HL-60/S4 treated with retinoic acid at 250 ng/mL for 4 days and 3 days (cell line): ENCODE results near the gene ACTA2.

Experiments used
- in situ Hi-C: fragments of 300-500 bp; cut with MboI; formaldehyde crosslinking; loops from 2 replicates; pipeline ENCODE4 v1.7.0; 2022; ENCODE audit warnings: low sequenced_read_pairs

ACTA2 gene

GRCh38 chr10:88923520-88923919 is 29.1 kb downstream of the ACTA2 start:
- in situ Hi-C loops = no loop called here

- in situ Hi-C loops = no loop called here
Measured at GRCh38 chr10:88922041-88922440, 30.5 kb downstream of the ACTA2 start.

GRCh38 chr10:88920986-88921593 is 31.5 kb downstream of the ACTA2 start:
- in situ Hi-C loops = no loop called here

GRCh38 chr10:88920198-88920597 is 32.4 kb downstream of the ACTA2 start:
- in situ Hi-C loops = no loop called here

GRCh38 chr10:88919041-88919440 is 33.5 kb downstream of the ACTA2 start:
- in situ Hi-C loops = no loop called here

GRCh38 chr10:88918191-88918905 is 34.2 kb downstream of the ACTA2 start:
- in situ Hi-C loops = no loop called here

GRCh38 chr10:88916986-88917385 is 35.6 kb downstream of the ACTA2 start:
- in situ Hi-C loops = no loop called here

- in situ Hi-C loops = no loop called here
Measured at GRCh38 chr10:88916231-88916630, 36.3 kb downstream of the ACTA2 start.

- in situ Hi-C loops = no loop called here
Measured at GRCh38 chr10:88915781-88916180, 36.8 kb downstream of the ACTA2 start.

- in situ Hi-C loops = no loop called here
Measured at GRCh38 chr10:88913788-88914187, 38.8 kb downstream of the ACTA2 start.

GRCh38 chr10:88913127-88913526 is 39.4 kb downstream of the ACTA2 start:
- in situ Hi-C loops = no loop called here

GRCh38 chr10:88911851-88912250 is 40.7 kb downstream of the ACTA2 start:
- in situ Hi-C loops = no loop called here

GRCh38 chr10:88911116-88911515 is 41.5 kb downstream of the ACTA2 start:
- in situ Hi-C loops = no loop called here

- in situ Hi-C loops = no loop called here
Measured at GRCh38 chr10:88908194-88908593, 44.4 kb downstream of the ACTA2 start.

GRCh38 chr10:88906921-88907320 is 45.7 kb downstream of the ACTA2 start:
- in situ Hi-C loops = no loop called here

- in situ Hi-C loops = no loop called here
Measured at GRCh38 chr10:88903715-88904114, 48.9 kb downstream of the ACTA2 start.

GRCh38 chr10:88901984-88902789 is 50.4 kb downstream of the ACTA2 start:
- in situ Hi-C loops = no loop called here

- in situ Hi-C loops = no loop called here
Measured at GRCh38 chr10:88901206-88901983, 51.2 kb downstream of the ACTA2 start.

- in situ Hi-C loops = no loop called here
Measured at GRCh38 chr10:88899886-88900285, 52.7 kb downstream of the ACTA2 start.

GRCh38 chr10:88898727-88899126 is 53.8 kb downstream of the ACTA2 start:
- in situ Hi-C loops = no loop called here
